AG09309 (cell line): ENCODE measurements around the gene IFT81.

Experiments
- DNase-seq: peaks from one replicate; pipeline ENCODE4 v3.0.0-alpha.2; 2010; ENCODE audit warnings: low read depth
- H3K4me3 ChIP-seq: 2 replicates; pipeline ENCODE4 v1.5.1; 2011; ENCODE audit warnings: mild to moderate bottlenecking, low read depth, low read length, moderate library complexity; ENCODE audit not compliant: control insufficient read depth
- TF ChIP-seq, protein P1 (sequence below): IDR thresholded peaks from 2 replicates; pipeline ENCODE4 v1.5.1; 2011; ENCODE audit warnings: mild to moderate bottlenecking, low read depth, low read length, inconsistent platforms; ENCODE audit not compliant: insufficient read depth, control insufficient read depth; ENCODE audit errors: missing control alignments

Gene IFT81

DNA sequence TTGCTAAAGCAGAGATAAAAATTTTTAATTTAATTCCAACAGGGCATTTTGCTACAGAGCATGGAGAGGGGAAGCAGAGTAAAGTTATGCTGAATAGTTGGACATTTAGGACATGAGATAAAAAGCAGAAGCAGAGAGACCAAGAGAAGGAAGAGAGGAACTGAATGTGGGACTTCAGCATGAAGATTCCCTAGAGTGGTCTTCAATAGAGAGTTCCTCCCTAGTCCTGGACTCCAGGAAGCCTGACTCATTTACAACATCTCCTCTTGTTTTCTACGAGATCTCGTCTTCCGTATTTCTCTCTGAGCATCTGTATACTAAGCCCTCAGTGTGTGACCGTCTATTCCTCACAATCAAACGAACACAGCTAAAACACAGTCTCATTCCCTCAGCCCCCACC, 35.2 kb upstream of the IFT81 start:
- no peak for DNase-seq
- TF ChIP-seq, protein P1, sequence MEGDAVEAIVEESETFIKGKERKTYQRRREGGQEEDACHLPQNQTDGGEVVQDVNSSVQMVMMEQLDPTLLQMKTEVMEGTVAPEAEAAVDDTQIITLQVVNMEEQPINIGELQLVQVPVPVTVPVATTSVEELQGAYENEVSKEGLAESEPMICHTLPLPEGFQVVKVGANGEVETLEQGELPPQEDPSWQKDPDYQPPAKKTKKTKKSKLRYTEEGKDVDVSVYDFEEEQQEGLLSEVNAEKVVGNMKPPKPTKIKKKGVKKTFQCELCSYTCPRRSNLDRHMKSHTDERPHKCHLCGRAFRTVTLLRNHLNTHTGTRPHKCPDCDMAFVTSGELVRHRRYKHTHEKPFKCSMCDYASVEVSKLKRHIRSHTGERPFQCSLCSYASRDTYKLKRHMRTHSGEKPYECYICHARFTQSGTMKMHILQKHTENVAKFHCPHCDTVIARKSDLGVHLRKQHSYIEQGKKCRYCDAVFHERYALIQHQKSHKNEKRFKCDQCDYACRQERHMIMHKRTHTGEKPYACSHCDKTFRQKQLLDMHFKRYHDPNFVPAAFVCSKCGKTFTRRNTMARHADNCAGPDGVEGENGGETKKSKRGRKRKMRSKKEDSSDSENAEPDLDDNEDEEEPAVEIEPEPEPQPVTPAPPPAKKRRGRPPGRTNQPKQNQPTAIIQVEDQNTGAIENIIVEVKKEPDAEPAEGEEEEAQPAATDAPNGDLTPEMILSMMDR: no peak
- H3K4me3 ChIP-seq: no peak overlapping the region

DNA sequence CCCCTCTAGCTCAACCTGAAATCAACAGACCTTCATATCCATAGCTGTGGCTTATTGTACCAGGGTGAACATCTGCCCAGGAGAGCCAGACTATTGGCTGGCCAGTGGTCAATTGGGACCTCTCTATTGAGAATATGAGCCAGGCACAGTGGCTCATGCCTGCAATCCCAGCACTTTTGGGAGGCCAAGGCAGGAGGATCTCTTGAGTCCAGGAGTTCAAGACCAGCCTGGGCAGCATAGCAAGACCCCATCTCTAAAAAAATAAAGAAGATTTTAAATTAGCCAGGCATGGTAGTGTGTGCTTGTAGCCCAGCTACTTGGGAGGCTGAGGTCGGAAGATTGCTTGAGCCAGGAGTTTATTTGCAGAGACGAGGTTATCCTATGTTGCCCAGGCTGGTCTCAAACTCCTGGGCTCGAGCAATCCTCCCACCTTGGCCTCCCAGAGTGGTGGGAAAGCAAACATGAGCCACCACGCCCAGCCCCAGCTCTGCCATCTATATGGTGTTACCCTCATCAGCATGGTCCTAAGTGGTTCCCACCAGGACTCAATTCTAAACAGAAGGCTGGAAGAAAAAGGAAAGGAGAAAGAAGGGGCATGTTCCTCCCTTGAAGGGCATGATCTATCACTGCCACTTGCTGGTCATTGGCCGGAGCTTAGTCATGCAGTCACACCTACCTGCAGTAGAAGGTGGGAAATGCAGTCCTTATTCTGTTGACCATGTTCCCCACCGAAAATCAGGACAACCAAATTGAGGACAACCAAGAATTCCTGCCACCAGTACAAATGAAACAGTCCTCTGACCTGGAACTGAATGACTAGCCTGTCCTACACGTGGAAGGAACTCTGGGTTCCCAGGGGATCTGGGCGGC, 33.7 kb upstream of the IFT81 start:
- no peak for DNase-seq
- H3K4me3 ChIP-seq: no peak overlapping the region
- TF ChIP-seq, protein P1: no peak

DNA sequence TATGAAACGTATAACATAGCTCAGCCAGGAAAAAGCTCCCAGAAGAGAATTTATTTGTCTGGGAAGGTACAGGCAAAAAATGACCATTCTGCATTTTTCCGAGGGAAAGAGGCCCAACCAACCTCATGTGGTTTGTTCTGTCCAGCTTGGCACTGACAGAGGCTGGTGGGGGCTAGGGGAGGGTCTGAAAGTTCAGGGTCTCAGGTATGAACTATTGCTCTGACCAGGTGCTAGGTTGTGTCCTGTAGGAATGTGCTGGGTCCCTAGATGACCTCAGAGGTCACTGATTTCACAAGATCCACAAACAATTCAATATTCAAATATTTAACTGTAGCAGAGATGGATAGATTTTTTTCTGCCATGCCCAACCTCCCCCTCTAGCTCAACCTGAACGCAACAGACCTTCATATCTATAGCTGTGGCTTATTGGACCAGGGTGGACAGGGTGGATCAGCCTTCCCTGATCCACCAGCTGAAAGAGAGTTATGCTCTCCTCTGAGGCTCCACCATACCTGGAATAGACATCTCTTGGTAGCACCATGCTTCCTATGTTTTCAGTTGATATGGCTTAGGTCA, 32.9 kb upstream of the IFT81 start:
- H3K4me3 ChIP-seq: no peak overlapping the region
- TF ChIP-seq, protein P1: no peak

DNA sequence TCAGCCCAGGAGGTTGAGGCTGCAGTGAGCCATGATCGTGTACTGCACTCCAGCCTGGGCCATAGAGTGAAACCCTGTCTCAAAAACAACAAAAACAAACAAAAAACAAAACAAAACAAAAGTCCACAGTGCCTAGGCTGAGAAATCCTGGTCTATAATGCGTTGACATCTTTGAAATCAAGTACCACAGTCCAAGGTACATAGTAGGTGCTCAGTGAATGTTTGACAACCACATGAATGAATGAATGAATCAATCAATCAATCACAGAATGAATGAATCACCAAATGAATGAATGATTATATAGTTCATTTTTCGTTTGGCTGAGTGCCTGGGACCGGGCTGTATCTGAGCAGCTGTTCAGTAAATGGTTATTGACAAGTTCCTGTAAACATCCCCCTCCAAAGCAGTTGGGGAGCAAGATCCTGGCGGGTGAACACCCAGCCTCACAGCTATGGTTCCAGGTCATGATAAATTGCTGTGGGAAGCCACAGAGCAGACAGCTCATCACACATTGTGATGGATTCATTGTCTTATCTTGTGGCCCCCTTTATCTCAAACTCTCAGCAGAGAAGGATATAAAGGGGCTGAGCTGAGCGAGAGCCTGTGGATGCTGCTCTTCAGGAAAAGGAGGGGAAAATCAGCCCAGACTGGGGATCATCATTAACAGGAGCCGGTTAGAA, 30.4 kb upstream of the IFT81 start:
- DNase-seq: no peak
- no peak overlapping the region for H3K4me3 ChIP-seq
- TF ChIP-seq, protein P1: no peak

More for the DNA sequence above, 32.9 kb upstream of the IFT81 start:
- DNase-seq: no peak

DNA sequence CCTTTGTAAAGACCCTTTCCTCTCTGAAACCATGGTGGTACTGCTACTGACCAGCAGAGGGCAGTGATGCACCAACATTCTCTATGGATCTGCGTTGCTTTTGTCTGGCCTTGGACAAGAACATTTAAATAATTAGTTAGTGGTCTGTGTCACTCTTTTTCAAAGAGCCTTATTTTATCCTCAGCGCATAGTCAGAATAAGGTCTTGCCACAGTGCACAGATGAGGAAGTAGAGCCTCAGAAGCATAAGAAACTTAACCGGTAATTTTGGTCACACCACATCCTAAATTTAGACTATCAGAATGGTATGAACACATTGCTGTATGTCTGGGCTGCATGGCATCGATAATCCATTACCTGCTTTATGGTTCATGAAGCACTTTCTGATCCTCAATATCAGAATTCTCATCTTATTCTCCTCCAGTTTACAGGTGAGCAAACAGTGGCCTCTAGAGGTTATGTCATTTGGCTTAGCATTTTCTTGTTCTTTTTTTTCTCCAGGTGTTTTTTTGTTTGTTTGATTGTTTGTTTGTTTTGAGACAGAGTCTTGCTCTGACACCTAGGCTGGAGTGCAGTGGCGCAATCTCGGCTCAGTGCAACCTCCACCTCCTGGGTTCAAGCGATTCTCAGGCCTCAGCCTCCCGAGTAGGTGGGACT, 23.7 kb upstream of the IFT81 start:
- TF ChIP-seq, protein P1: peak; percentile 90
- H3K4me3 ChIP-seq: no peak overlapping the region
- DNase-seq: no peak

DNA sequence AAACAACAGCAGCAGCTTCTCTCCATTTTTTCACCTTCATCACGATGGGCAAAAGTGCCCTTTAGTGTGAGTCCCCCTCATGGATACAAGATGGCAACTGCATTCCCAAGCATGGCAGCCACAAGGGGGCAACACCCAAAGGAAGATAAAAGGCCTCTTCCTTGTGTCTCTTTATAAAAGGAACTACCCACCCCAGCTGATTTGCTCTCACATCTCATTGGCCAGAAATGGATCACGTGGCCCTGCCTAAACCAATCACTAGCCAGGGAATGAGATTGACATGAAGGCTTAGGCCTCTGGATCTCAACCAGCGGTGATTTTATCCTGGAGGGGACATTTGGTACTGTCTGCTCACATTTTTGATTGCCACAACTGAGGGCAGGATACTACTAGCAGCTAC, 21.9 kb upstream of the IFT81 start:
- H3K4me3 ChIP-seq: no peak overlapping the region
- TF ChIP-seq, protein P1: peak; percentile 43
- DNase-seq: no peak
